K562 (cell line): ENCODE measurements around the gene VPS13D. TPM values are rescaled to one million over a fixed set of nuclear protein-coding genes. Genes with fewer than 3 reads are reported as not detected.

Experiments
- ATAC-seq: fragments of 200-7000 bp; cut with Tn5 transposase; 3 replicates; pipeline ENCODE4 v1.9.1; 2020; ENCODE audit warnings: moderate library complexity
- BruUV-seq: library from RNA; stranded (reverse); fragments of 400-500 nt; replicated peaks from 2 replicates; lab custom pipeline; 2021; lab: Mats Ljungman, UMichigan
- CTCF ChIA-PET: fragments of 300-600 bp; formaldehyde crosslinking; extraction: SDS; loops from one replicate; lab custom pipeline; 2021; ENCODE audit warnings: low intra/inter-chr PET ratio; lab: Yijun Ruan, JAX
- POLR2A ChIA-PET: fragments of 300-600, 350-650 bp; sonication (Branson Sonifier 250); formaldehyde crosslinking; extraction: SDS; loops from one replicate; lab custom pipeline; 2021; ENCODE audit warnings: antibody characterized with exemption, inconsistent platforms; lab: Yijun Ruan, JAX
- DNase-seq, 4 experiments: peaks; one replicate each; pipeline versions ENCODE4 v3.0.0 to v3.0.0-alpha.2; 2011 to 2018; ENCODE audit warnings: low spot score in 3 of 4, mixed read lengths in 3 of 4; ENCODE audit errors: extremely low read depth in 1 of 4
- FAIRE-seq: peaks from 2 replicates; lab custom pipeline; 2011; peaks lifted over from hg19 to GRCh38; lab: Jason Lieb, UNC
- H2AFZ ChIP-seq: 2 replicates; pipeline ENCODE4 v1.6.0; 2011; ENCODE audit warnings: low read depth, low read length, control low read depth, inconsistent platforms
- H3K27ac ChIP-seq: fragments of 200-600 bp; 3 replicates; pipeline ENCODE4 v1.8.0; 2011; ENCODE audit warnings: low read depth, mild to moderate bottlenecking, control low read depth, inconsistent platforms, low read length, moderate library complexity, mixed read lengths; ENCODE audit errors: extremely low read depth
- H3K27me3 ChIP-seq, 2 experiments: fragments of 300-600 bp in 1 of 2; 2 replicates in 1 of 2; 3 replicates in 1 of 2; pipeline versions ENCODE4 v1.6.0 to v1.8.0; 2011; ENCODE audit warnings: inconsistent platforms in 2 of 2, low read length in 2 of 2, mild to moderate bottlenecking in 1 of 2, mixed read lengths in 1 of 2, moderate library complexity in 1 of 2; ENCODE audit not compliant: control insufficient read depth in 2 of 2, insufficient read depth in 2 of 2
- H3K36me3 ChIP-seq: fragments of 300-600 bp; 3 replicates; pipeline ENCODE4 v1.8.0; 2011; ENCODE audit warnings: mild to moderate bottlenecking, low read length, inconsistent platforms; ENCODE audit not compliant: control insufficient read depth, insufficient read depth
- H3K4me1 ChIP-seq, 2 experiments: fragments of 200-600 bp in 1 of 2; replicated peaks in 1 of 2; 2 replicates in 1 of 2; 3 replicates in 1 of 2; pipeline versions ENCODE4 v1.5.1 to v1.8.0; 2011; ENCODE audit warnings: inconsistent platforms in 2 of 2, low read length in 2 of 2, mild to moderate bottlenecking in 1 of 2, mixed read lengths in 1 of 2, moderate library complexity in 1 of 2; ENCODE audit not compliant: control insufficient read depth in 2 of 2, insufficient read depth in 2 of 2
- H3K4me2 ChIP-seq: 2 replicates; pipeline ENCODE4 v1.6.1; 2011; ENCODE audit warnings: low read length, control low read depth, inconsistent platforms, mixed read lengths; ENCODE audit not compliant: insufficient read depth
- H3K4me3 ChIP-seq: fragments of 200-600 bp; sonication (generic), shearing (Covaris generic); 2 replicates; pipeline ENCODE4 v1.5.1; 2016; ENCODE audit warnings: control low read depth, inconsistent platforms
- H3K79me2 ChIP-seq: fragments of 200-600 bp; 3 replicates; pipeline ENCODE4 v1.8.0; 2011; ENCODE audit warnings: low read length, inconsistent platforms; ENCODE audit not compliant: control insufficient read depth, insufficient read depth
- H3K9ac ChIP-seq, 2 experiments: 2 replicates each; pipeline versions ENCODE4 v1.6.0 to v1.6.1; 2011; ENCODE audit warnings: low read depth in 2 of 2, low read length in 2 of 2, control low read depth in 1 of 2, inconsistent platforms in 1 of 2, mild to moderate bottlenecking in 1 of 2, mixed read lengths in 1 of 2; ENCODE audit not compliant: insufficient read depth in 1 of 2
- H3K9me1 ChIP-seq: one replicate; pipeline ENCODE4 v1.6.0; 2011; ENCODE audit warnings: inconsistent platforms, mild to moderate bottlenecking, low read length, moderate library complexity; ENCODE audit not compliant: control insufficient read depth, insufficient read depth
- H3K9me3 ChIP-seq: replicated peaks from 2 replicates; pipeline ENCODE4 v1.5.1; 2011; ENCODE audit warnings: low read depth, low read length, inconsistent platforms; ENCODE audit not compliant: control insufficient read depth, insufficient read depth
- H4K20me1 ChIP-seq: replicated peaks from 2 replicates; pipeline ENCODE4 v1.6.1; 2011; ENCODE audit warnings: low read length, inconsistent platforms, mixed read lengths; ENCODE audit not compliant: control insufficient read depth, insufficient read depth
- CCNT2 ChIP-seq: IDR thresholded peaks from 2 replicates; pipeline ENCODE4 v1.6.1; 2011; ENCODE audit warnings: borderline replicate concordance, low read depth, mild to moderate bottlenecking, moderate library complexity, mixed read lengths, low read length; ENCODE audit not compliant: insufficient read length; ENCODE audit errors: extremely low read depth
- CREB1 ChIP-seq, 2 experiments: sonication (generic) in 1 of 2; formaldehyde crosslinking in 1 of 2; IDR thresholded peaks; 2 replicates each; pipeline versions ENCODE4 v1.6.1 to v1.8.0; 2012 to 2022; ENCODE audit warnings: inconsistent platforms in 1 of 2, mild to moderate bottlenecking in 1 of 2, missing genetic modification reagents in 1 of 2, moderate library complexity in 1 of 2
- FOXO4 ChIP-seq: fragments of 450-650 bp; formaldehyde crosslinking; IDR thresholded peaks from 2 replicates; pipeline ENCODE4 v1.4.0; 2020; ENCODE audit warnings: mild to moderate bottlenecking, moderate library complexity
- FOXP4 ChIP-seq: sonication (generic); formaldehyde crosslinking; IDR thresholded peaks from 2 replicates; pipeline ENCODE4 v1.8.0; 2022; ENCODE audit warnings: mild to moderate bottlenecking, missing genetic modification reagents, borderline replicate concordance
- NFIC ChIP-seq: fragments of 450-650 bp; IDR thresholded peaks from 2 replicates; pipeline ENCODE4 v1.6.1; 2017; ENCODE audit warnings: mild to moderate bottlenecking, inconsistent platforms
- PHB ChIP-seq: fragments of 250-450 bp; sonication (Bioruptor Pico); IDR thresholded peaks from 2 replicates; pipeline ENCODE4 v1.5.0; 2021
- POLR2AphosphoS2 ChIP-seq: IDR thresholded peaks from 2 replicates; pipeline ENCODE4 v1.6.1; 2012; ENCODE audit warnings: low read length, improper control_type of control experiment
- RAD21 ChIP-seq, 2 experiments: fragments of 250-450 bp in 1 of 2; fragments of 450-650 bp in 1 of 2; sonication (Bioruptor Pico) in 1 of 2; formaldehyde crosslinking in 1 of 2; IDR thresholded peaks in 1 of 2; conservative IDR thresholded peaks in 1 of 2; 2 replicates each; pipeline versions ENCODE4 v1.4.0 to v1.8.0; 2020 to 2022; ENCODE audit warnings: mild to moderate bottlenecking in 2 of 2, moderate library complexity in 1 of 2
- TAF15 ChIP-seq: fragments of 200-400 bp; formaldehyde crosslinking; IDR thresholded peaks from 2 replicates; pipeline ENCODE4 v1.6.1; 2017; ENCODE audit warnings: mild to moderate bottlenecking, low read depth, low read length, moderate library complexity
- TCF3 ChIP-seq: sonication (generic); formaldehyde crosslinking; IDR thresholded peaks from 2 replicates; pipeline ENCODE4 v1.4.0; 2020; ENCODE audit warnings: mild to moderate bottlenecking, missing genetic modification reagents
- ZC3H11A ChIP-seq: IDR thresholded peaks from 2 replicates; pipeline ENCODE4 v1.6.1; 2012; ENCODE audit warnings: low read depth, low read length, improper control_type of control experiment
- WGBS: fragments of 100-300 bp; shearing (Covaris generic); methylation state at CpG from one replicate; pipeline ENCODE4 v1.1.6; 2016; ENCODE audit warnings: low coverage, mixed read lengths; ENCODE audit not compliant: insufficient coverage; ENCODE audit errors: missing lambda C conversion rate; 5-methylcytosine and 5-hydroxymethylcytosine counted together
- in situ Hi-C: fragments of 300-500 bp; cut with MboI; formaldehyde crosslinking; loops from 4 replicates; pipeline ENCODE4 v1.15.0; 2018; ENCODE audit warnings: inconsistent platforms, mixed read lengths
- intact Hi-C: fragments of 100-400 bp; cut with micrococcal nuclease; formaldehyde crosslinking; loops from 2 replicates; pipeline ENCODE4 v1.14.2; 2022
- polyA plus RNA-seq, 8 experiments: library from polyadenylated mRNA; depleted of rRNA in 4 of 8; stranded (reverse) in 5 of 8; unstranded in 3 of 8; fragments of >200 nt; fragmentation: Nextera tagmentation in 2 of 8; fragmentation: Illumina TruSeq in 1 of 8; extraction: Ambion mirVana in 2 of 8; extraction: Trizol in 1 of 8; gene quantifications; 2 replicates each; pipeline versions ENCODE4 v1.2.1 to v1.2.3, GENCODE V29; 2011 to 2014; ENCODE audit warnings: inconsistent platforms in 1 of 8, missing spikeins in 1 of 8
- total RNA-seq, 7 experiments: library from RNA; depleted of rRNA in 6 of 7; stranded (reverse); fragments of >200 nt in 6 of 7; fragmentation: Illumina TruSeq in 2 of 7; extraction: Trizol in 2 of 7; gene quantifications; 2 replicates each; pipeline versions ENCODE4 v1.2.1 to v1.2.3, GENCODE V29; 2011 to 2021; ENCODE audit warnings: low replicate concordance in 1 of 7

VPS13D gene
- total and polyA plus RNA-seq, 9 of the 15 experiments (the other 6 are each of a cell fraction or from before 2014, with no cell fraction given), result 6.1 to 51.5 (median 38.5) TPM

DNA sequence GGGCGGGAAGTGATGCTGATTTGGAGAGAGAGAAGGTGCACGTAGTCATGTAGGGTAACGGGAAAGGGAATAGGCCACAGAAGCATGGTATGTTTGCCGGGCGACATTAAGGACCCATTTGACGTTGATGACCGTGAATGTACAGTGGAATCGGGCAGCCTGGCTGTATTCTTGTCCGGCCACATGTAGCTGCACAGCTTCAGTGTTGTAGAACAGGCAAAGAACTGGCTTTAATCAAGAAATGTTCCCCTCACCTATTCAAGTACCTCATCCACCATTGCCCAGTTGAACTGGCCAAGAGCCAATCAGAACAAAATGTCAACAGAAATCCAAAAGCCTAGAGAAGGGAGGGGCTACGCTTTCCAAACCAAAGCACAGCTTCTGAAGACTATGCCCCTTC, 283.4 kb downstream of the VPS13D start:
- ChIA-PET POLR2A (interaction anchor here (0.8 to 3.9 kb wide), 3 partner anchors 15 to 105 kb away, joined by 3 to 26 read pairs (median 14); partner anchors contain the start of gene DHRS3), CTCF (no interaction called here)
- no peak overlapping the region for H3K4me2 ChIP-seq
- intact Hi-C loops, result loop anchor here (5.0 kb wide), 1 partner anchor 106 kb away; no protein-coding TSS in a partner anchor
- no peaks in the 10 kb centered on the region for H3K79me2 ChIP-seq
- no peaks in the 10 kb centered on the region for H3K9me3 ChIP-seq
- TF ChIP-seq TCF3 (CRISPR knock-in tag), result no peak
- TF ChIP-seq FOXO4 (CRISPR knock-in tag), result no peak
- no peak for TF ChIP-seq FOXP4
- TF ChIP-seq NFIC, result peak; percentile 72
- TF ChIP-seq TAF15, result no peak
- TF ChIP-seq ZC3H11A, result no peak
- no peak for TF ChIP-seq RAD21 (CRISPR knock-in tag; conservative IDR thresholded peaks at IDR 0.05 in 1 of 2, IDR thresholded peaks at IDR 0.05 in 1 of 2)
- TF ChIP-seq POLR2AphosphoS2, result peak; percentile 58; the same call in 1 of the 2 replicates
- no peak for TF ChIP-seq CCNT2
- 0 out of 2 replicates have a peak, but pooled peaks have one; percentile 24 for TF ChIP-seq PHB (CRISPR knock-in tag)
- TF ChIP-seq CREB1 (IDR thresholded peaks at IDR 0.05), result no peak
- TF ChIP-seq CREB1 (CRISPR knock-in tag; IDR thresholded peaks at IDR 0.05), result no peak
- H3K27ac ChIP-seq, result no peak overlapping the region
- no peaks in the 10 kb centered on the region for H3K9me1 ChIP-seq
- H4K20me1 ChIP-seq, result no peaks in the 10 kb centered on the region
- peaks cover 25% of the 10 kb centered on the region for H3K36me3 ChIP-seq
- BruUV-seq, result no TSS peak
- no peak overlapping the region for H2AFZ ChIP-seq
- in situ Hi-C loops, result no loop called here
- H3K4me3 ChIP-seq, result no peak overlapping the region
- DNase-seq, result no peak
- H3K27me3 ChIP-seq, result no peaks in the 10 kb centered on the region
- H3K4me1 ChIP-seq, result peaks cover 21 to 30% of the 10 kb centered on the region in 2 experiments; a peak in 4 of 5 replicates
- FAIRE-seq, result no peak
- ATAC-seq, result no peak
- 0 out of 4 replicates have a peak overlapping the region, but pooled peaks of 1 of the 2 experiments have one; percentile 9 for H3K9ac ChIP-seq
- 86% methylated on average over 10 of the region's 10 CpGs for WGBS
